ENCODE results near the gene STUM. TPM values are rescaled to one million over a fixed set of nuclear protein-coding genes. Genes with fewer than 3 reads are reported as not detected.

STUM gene
- total and polyA plus RNA-seq, 2 of the 8 experiments (the other 6 are each of a cell fraction or from before 2014, with no cell fraction given) = 0.76 to 1.2 TPM

- 88% methylated on average over 2 of the region's 2 CpGs; no CpG with 5 or more reads in 1 of the 2 experiments for WGBS, 2 experiments (ENCODE audit: extremely low coverage in 1 of 2, insufficient coverage in 1 of 2, insufficient read length in 1 of 2, insufficient replicate concordance in 2 of 2, low coverage in 1 of 2, low lambda C conversion rate in 2 of 2, missing lambda C conversion rate in 1 of 2)
- no peak overlapping the region for H2BK15ac ChIP-seq (ENCODE audit: low read length)
- no peaks in the 10 kb centered on the region for H3K79me1 ChIP-seq (ENCODE audit: low read depth, low read length)
- H3K56ac ChIP-seq (replicated peaks; ENCODE audit: insufficient read length, low read depth, low read length) = no peak overlapping the region
- H4K91ac ChIP-seq (replicated peaks; ENCODE audit: insufficient read length, low read length) = no peak overlapping the region
- no peaks in the 10 kb centered on the region for H3K36me3 ChIP-seq (ENCODE audit: control insufficient read depth in 2 of 4, insufficient read depth in 4 of 4, low read length in 3 of 4)
- H4K20me1 ChIP-seq (replicated peaks in 1 of 2; ENCODE audit: control insufficient read depth in 1 of 2, insufficient read depth in 2 of 2, low read length in 2 of 2) = peaks cover 0 to 6% of the 10 kb centered on the region in 2 experiments
- H3K4me2 ChIP-seq (ENCODE audit: insufficient read depth in 1 of 2, low read depth in 2 of 2, low read length in 2 of 2) = no peak overlapping the region
- no peak overlapping the region for H4K5ac ChIP-seq (ENCODE audit: insufficient read length, low read depth, low read length)
- H3K27ac ChIP-seq (ENCODE audit: low read depth, low read length) = no peak overlapping the region
- H3K4me1 ChIP-seq (replicated peaks in 1 of 4; ENCODE audit: control insufficient read depth in 3 of 4, insufficient read depth in 4 of 4, low read length in 3 of 4) = peaks cover 3 to 21% (median 13%) of the 10 kb centered on the region in 4 experiments
- H3K18ac ChIP-seq (ENCODE audit: extremely low read depth, low read length) = no peak overlapping the region
- no peak overlapping the region for H3K4ac ChIP-seq (replicated peaks; ENCODE audit: insufficient read length, low read depth, low read length)
- H2AFZ ChIP-seq (ENCODE audit: low read length) = no peak overlapping the region
- H3K9ac ChIP-seq (replicated peaks in 1 of 4; ENCODE audit: extremely low read depth in 1 of 4, low read depth in 3 of 4, low read length in 3 of 4) = no peak overlapping the region
- no peak overlapping the region for H2BK120ac ChIP-seq (replicated peaks; ENCODE audit: low read depth, low read length)
- FAIRE-seq (no peak), DNase-seq (ENCODE audit: low read depth in 1 of 2, low spot score in 2 of 2) (no peak)
- H2AK5ac ChIP-seq (ENCODE audit: low read depth, low read length) = no peak overlapping the region
- H3K9me3 ChIP-seq (ENCODE audit: insufficient read depth in 2 of 2, low read depth in 1 of 2, low read length in 1 of 2) = no peaks in the 10 kb centered on the region
- no peaks in the 10 kb centered on the region for H3K79me2 ChIP-seq (ENCODE audit: control insufficient read depth in 1 of 2, insufficient read depth in 2 of 2, low read length in 2 of 2)
- H3K4me3 ChIP-seq (ENCODE audit: extremely low read depth in 1 of 4, insufficient read depth in 2 of 4, low read depth in 3 of 4, low read length in 4 of 4) = no peak overlapping the region
- TF ChIP-seq EGR1 (IDR thresholded peaks at IDR 0.05; ENCODE audit: borderline replicate concordance, low read depth, low read length) (no peak), SUZ12 (IDR thresholded peaks at IDR 0.05; ENCODE audit: low read length) (no peak)
- no peak overlapping the region for H4K8ac ChIP-seq (ENCODE audit: extremely low read depth, insufficient read depth, low read length)
- ChIA-PET POLR2A (ENCODE audit: partially characterized antibody) (no interaction called here), CTCF (ENCODE audit: partially characterized antibody) (no interaction called here)
- no peak overlapping the region for H2BK5ac ChIP-seq (ENCODE audit: low read depth, low read length)
- no peak overlapping the region for H3K23ac ChIP-seq (ENCODE audit: insufficient read length)
- peaks cover 10 to 25% (median 22%) of the 10 kb centered on the region in 4 experiments for H3K27me3 ChIP-seq (replicated peaks in 1 of 4; ENCODE audit: control insufficient read depth in 3 of 4, extremely low read depth in 1 of 4, insufficient read depth in 3 of 4, low read length in 3 of 4)
- no peak overlapping the region for H3K14ac ChIP-seq (ENCODE audit: insufficient read length)
- H2BK20ac ChIP-seq (ENCODE audit: low read length) = no peak overlapping the region
- H2BK12ac ChIP-seq (ENCODE audit: low read depth, low read length) = no peak overlapping the region
- peaks cover 6% of the 10 kb centered on the region; the same call in 1 of the 2 replicates for H3K23me2 ChIP-seq (ENCODE audit: low read depth, low read length)
Measured at GRCh38 chr1:226553266-226553923, 4.8 kb downstream of the STUM start.

Measured in H1 (cell line).